Activated CD8-positive, alpha-beta T cell treated with anti-CD3 and anti-CD28 coated beads for 36 hours (primary cell): ENCODE measurements around the gene CCDC102B. TPM values are rescaled to one million over a fixed set of nuclear protein-coding genes. Genes with fewer than 3 reads are reported as not detected.

Experiments
- ATAC-seq: fragments of 200-7000 bp; cut with Tn5 transposase; one replicate; pipeline ENCODE4 v1.10.0; 2021; ENCODE audit warnings: mild to moderate bottlenecking, moderate library complexity
- CTCF ChIA-PET: fragments of 350-600 bp; sonication (Branson Sonifier 250); formaldehyde crosslinking; loops from one replicate; lab custom pipeline; 2021; ENCODE audit warnings: antibody characterized with exemption; lab: Charles Lee
- POLR2A ChIA-PET: fragments of 350-600 bp; sonication (Branson Sonifier 250); formaldehyde crosslinking; loops from one replicate; lab custom pipeline; 2021; ENCODE audit warnings: antibody characterized with exemption; lab: Charles Lee
- DNase-seq: peaks from one replicate; pipeline ENCODE4 v3.0.0-alpha.2; 2020
- H3K27ac Mint-ChIP-seq: one replicate; pipeline ENCODE4 v1.8.0; 2021; ENCODE audit warnings: mild to moderate bottlenecking, mixed read lengths
- H3K27me3 Mint-ChIP-seq: one replicate; pipeline ENCODE4 v1.8.0; 2021; ENCODE audit warnings: mixed read lengths
- H3K36me3 Mint-ChIP-seq: one replicate; pipeline ENCODE4 v1.8.0; 2021; ENCODE audit warnings: low read depth, mixed read lengths
- H3K4me1 Mint-ChIP-seq: one replicate; pipeline ENCODE4 v1.8.0; 2021; ENCODE audit warnings: low read depth, mixed read lengths
- H3K4me3 Mint-ChIP-seq: one replicate; pipeline ENCODE4 v1.8.0; 2021; ENCODE audit warnings: mild to moderate bottlenecking, moderate library complexity, mixed read lengths
- H3K9me3 Mint-ChIP-seq: one replicate; pipeline ENCODE4 v1.8.0; 2021; ENCODE audit warnings: mixed read lengths
- intact Hi-C: fragments of 100-400 bp; cut with micrococcal nuclease; formaldehyde crosslinking; loops from one replicate; pipeline ENCODE4 v1.10.0; 2022
- total RNA-seq, 2 experiments: library from RNA; stranded (reverse); gene quantifications; one replicate each; pipeline ENCODE4 v1.2.3, GENCODE V29; 2021
- TF ChIP-seq, protein P1 (sequence below): fragments of 200-600 bp; IDR thresholded peaks from one replicate; pipeline ENCODE4 v1.8.0; 2022; ENCODE audit warnings: antibody characterized with exemption, mild to moderate bottlenecking

Gene CCDC102B
- total RNA-seq, 2 experiments from 2014 or later, result 0.95 to 2.1 TPM

- Mint-ChIP-seq H3K27me3 (peaks cover 1% of the 10 kb centered on the region), H3K27ac (no peak overlapping the region), H3K4me1 (peaks cover 2% of the 10 kb centered on the region), H3K4me3 (no peak overlapping the region), H3K9me3 (no peaks in the 10 kb centered on the region), H3K36me3 (no peaks in the 10 kb centered on the region)
- intact Hi-C loops, result no loop called here
- TF ChIP-seq, protein P1, sequence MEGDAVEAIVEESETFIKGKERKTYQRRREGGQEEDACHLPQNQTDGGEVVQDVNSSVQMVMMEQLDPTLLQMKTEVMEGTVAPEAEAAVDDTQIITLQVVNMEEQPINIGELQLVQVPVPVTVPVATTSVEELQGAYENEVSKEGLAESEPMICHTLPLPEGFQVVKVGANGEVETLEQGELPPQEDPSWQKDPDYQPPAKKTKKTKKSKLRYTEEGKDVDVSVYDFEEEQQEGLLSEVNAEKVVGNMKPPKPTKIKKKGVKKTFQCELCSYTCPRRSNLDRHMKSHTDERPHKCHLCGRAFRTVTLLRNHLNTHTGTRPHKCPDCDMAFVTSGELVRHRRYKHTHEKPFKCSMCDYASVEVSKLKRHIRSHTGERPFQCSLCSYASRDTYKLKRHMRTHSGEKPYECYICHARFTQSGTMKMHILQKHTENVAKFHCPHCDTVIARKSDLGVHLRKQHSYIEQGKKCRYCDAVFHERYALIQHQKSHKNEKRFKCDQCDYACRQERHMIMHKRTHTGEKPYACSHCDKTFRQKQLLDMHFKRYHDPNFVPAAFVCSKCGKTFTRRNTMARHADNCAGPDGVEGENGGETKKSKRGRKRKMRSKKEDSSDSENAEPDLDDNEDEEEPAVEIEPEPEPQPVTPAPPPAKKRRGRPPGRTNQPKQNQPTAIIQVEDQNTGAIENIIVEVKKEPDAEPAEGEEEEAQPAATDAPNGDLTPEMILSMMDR, result no peak
- ATAC-seq (no peak), DNase-seq (no peak)
- ChIA-PET POLR2A (no interaction called here), CTCF (no interaction called here)
These were observed 131.1 kb downstream of the CCDC102B start for GRCh38 chr18:68928762-68929675.

GRCh38 chr18:68935686-68936085, 137.8 kb downstream of the CCDC102B start:
- Mint-ChIP-seq H3K36me3 (no peaks in the 10 kb centered on the region), H3K4me1 (no peaks in the 10 kb centered on the region), H3K27ac (no peak overlapping the region), H3K9me3 (no peaks in the 10 kb centered on the region), H3K4me3 (no peak overlapping the region), H3K27me3 (no peaks in the 10 kb centered on the region)
- ChIA-PET CTCF (no interaction called here), POLR2A (no interaction called here)
- DNase-seq (no peak), ATAC-seq (no peak)
- TF ChIP-seq, protein P1, result no peak
- intact Hi-C loops, result no loop called here

GRCh38 chr18:68937029-68937599, 139.2 kb downstream of the CCDC102B start:
- intact Hi-C loops, result no loop called here
- ChIA-PET CTCF (no interaction called here), POLR2A (no interaction called here)
- Mint-ChIP-seq H3K4me3 (no peak overlapping the region), H3K36me3 (no peaks in the 10 kb centered on the region), H3K27me3 (no peaks in the 10 kb centered on the region), H3K4me1 (no peaks in the 10 kb centered on the region), H3K9me3 (no peaks in the 10 kb centered on the region), H3K27ac (no peak overlapping the region)
- DNase-seq (no peak), ATAC-seq (no peak)
- TF ChIP-seq, protein P1, result no peak

- no peaks in the 10 kb centered on the region for H3K9me3 Mint-ChIP-seq
- no peaks in the 10 kb centered on the region for H3K4me1 Mint-ChIP-seq
- H3K27ac Mint-ChIP-seq, result no peak overlapping the region
- TF ChIP-seq, protein P1, result no peak
- ATAC-seq (no peak), DNase-seq (no peak)
- ChIA-PET CTCF (no interaction called here), POLR2A (no interaction called here)
- no peaks in the 10 kb centered on the region for H3K36me3 Mint-ChIP-seq
- intact Hi-C loops, result no loop called here
- H3K27me3 Mint-ChIP-seq, result no peaks in the 10 kb centered on the region
- no peak overlapping the region for H3K4me3 Mint-ChIP-seq
These were observed 142.2 kb downstream of the CCDC102B start for GRCh38 chr18:68940039-68940438.

DNA sequence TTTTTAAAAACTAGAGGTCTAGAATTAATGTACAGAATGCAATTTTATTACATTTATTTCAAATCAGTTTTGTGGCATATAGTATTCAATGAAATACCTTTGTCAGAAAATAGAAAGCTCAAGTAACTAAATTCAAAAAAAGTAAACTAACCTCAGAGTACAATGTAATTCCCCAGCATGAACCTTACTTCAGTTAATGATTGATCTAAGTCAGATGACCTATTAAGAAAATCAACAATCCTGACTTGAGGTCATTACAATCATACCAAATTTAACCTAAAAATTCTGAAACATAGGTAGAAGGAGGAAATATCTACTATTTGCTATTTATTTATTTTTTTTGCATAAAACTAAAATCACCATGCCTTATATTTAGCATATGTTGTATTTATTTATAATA, 142.9 kb downstream of the CCDC102B start:
- Mint-ChIP-seq H3K9me3 (no peaks in the 10 kb centered on the region), H3K27ac (no peak overlapping the region), H3K4me1 (no peaks in the 10 kb centered on the region), H3K4me3 (no peak overlapping the region), H3K36me3 (no peaks in the 10 kb centered on the region), H3K27me3 (no peaks in the 10 kb centered on the region)
- CTCF ChIA-PET, result no interaction called here
- ATAC-seq (no peak), DNase-seq (no peak)
- POLR2A ChIA-PET, result no interaction called here
- intact Hi-C loops, result no loop called here
- TF ChIP-seq, protein P1, result no peak
